Raji (cell line): ENCODE results near the gene MYO15A.
A peak's percentile ranks its signal among the peaks of the same experiment; 100 is the strongest.

Experiments
- POLR2A ChIP-seq: IDR thresholded peaks from 2 replicates; pipeline ENCODE4 v1.6.1; 2011; ENCODE audit warnings: low read depth, low read length, control low read depth; ENCODE audit not compliant: insufficient read depth

Gene MYO15A

DNA sequence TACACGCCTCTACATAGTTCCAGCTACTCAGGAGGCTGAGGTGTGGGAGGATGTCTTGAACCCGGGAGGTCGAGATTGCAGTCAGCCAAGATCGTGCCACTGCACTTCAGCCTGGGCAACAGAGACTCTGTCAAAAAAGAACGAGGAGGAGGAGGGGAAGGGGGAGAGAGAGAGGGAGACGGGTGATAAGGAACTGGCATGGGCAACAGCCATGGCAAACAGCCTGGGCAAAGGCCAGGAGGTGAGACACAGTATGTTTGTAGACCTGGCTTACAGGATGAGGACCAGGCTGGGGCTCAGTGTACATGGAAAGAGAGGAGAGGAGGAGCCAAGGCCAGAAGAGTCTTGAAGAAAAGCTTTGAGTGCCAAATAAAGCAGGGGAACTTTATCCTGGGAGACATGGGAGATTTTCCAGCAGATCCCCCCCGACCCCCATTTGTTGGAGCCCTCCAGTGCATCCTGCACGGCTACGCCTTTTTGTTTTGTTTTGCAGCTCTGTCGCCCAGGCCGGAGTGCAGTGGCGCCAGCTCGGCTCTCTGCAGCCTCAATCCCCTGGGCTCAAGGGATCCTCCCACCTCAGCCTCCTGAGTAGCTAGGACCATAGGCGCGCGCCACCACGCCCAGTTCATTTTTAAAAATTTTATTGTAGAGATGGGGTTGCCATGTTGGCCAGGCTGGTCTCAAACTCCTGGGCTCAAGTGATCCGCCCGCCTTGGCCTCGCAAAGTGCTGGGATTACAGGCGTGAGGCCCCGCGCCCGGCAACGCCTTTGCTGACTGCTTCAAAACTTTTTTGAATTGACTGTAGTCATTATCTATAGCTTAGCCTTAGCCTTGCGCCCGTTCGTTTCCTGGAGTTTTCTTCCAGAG, 73.8 kb downstream of the MYO15A start:
- no peak for TF ChIP-seq POLR2A

DNA sequence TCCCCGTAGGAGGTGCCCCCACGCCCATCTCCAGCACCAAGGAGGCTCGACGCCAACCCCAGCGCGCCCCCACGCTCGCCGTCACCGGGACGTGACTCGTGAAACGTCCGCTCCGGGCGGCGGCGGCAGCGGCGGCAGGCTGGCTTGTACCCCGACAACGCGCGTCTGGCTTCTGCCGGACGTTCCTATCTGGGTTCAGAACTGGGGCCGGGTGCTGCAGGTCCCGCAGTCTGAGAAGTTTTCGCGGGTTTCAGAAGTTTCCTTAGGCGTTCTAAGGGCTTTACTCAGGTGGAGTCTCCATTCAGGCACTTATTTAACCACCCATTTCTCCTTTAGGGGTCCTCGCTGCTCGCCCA, 74.4 kb downstream of the MYO15A start:
- peak; percentile 13 for TF ChIP-seq POLR2A

- TF ChIP-seq POLR2A = peak; percentile 65
Observed at GRCh38 chr17:18183334-18184142, 75.0 kb downstream of the MYO15A start, which contains the start of gene ALKBH5. Gene ALKBH5, plus strand, starts transcription at chr17:18183828. Its CDS starts 416 bp downstream, at chr17:18184244.

DNA sequence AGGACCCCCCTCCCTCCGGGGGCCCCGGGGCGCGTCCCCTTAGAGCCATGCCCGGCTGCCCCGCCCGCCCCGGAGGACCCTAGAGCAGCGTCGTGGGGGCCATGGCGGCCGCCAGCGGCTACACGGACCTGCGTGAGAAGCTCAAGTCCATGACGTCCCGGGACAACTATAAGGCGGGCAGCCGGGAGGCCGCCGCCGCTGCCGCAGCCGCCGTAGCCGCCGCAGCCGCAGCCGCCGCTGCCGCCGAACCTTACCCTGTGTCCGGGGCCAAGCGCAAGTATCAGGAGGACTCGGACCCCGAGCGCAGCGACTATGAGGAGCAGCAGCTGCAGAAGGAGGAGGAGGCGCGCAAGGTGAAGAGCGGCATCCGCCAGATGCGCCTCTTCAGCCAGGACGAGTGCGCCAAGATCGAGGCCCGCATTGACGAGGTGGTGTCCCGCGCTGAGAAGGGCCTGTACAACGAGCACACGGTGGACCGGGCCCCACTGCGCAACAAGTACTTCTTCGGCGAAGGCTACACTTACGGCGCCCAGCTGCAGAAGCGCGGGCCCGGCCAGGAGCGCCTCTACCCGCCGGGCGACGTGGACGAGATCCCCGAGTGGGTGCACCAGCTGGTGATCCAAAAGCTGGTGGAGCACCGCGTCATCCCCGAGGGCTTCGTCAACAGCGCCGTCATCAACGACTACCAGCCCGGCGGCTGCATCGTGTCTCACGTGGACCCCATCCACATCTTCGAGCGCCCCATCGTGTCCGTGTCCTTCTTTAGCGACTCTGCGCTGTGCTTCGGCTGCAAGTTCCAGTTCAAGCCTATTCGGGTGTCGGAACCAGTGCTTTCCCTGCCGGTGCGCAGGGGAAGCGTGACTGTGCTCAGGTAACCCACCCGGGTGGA, 75.8 kb downstream of the MYO15A start:
- no peak; the same call in 1 of the 2 replicates for TF ChIP-seq POLR2A

DNA sequence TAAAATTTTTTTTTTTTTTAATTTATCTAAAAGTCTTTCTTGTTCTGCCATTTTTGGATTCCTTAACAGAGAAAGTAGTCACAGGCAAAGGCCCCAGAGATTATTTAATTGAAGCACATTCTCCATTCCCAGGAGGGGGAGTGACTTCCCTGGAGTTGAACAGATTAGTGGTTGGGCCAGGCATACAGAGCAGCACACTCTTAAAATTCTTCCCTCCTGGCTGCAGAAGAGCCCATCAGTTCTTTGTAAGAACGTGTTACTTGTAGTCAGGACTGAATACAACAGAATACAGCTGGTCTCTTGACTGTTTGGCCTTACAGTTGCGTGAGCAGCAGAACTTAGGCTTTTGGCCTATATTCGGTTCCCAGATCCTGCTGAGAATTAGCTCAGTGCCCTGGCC, 76.8 kb downstream of the MYO15A start:
- TF ChIP-seq POLR2A = no peak

GRCh38 chr17:18185832-18186626, 77.5 kb downstream of the MYO15A start:
- TF ChIP-seq POLR2A = no peak

DNA sequence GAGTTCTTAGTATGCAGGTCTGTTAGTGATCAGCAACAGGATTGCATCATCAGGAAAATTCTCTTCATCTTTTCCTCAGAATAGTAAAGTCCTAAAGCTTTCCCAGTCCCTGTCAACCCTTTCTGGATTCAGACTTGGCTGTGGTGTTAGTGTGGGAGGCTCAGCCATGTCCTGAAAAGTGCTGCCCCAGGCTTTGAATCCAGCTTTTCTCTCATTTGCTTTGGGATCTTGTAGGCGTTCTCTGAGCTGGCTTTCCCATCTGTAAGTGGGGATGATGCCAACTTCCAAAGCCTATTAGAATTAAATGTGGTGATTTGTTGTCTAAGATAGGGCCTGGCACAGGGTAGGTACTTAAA, 78.0 kb downstream of the MYO15A start:
- no peak for TF ChIP-seq POLR2A

DNA sequence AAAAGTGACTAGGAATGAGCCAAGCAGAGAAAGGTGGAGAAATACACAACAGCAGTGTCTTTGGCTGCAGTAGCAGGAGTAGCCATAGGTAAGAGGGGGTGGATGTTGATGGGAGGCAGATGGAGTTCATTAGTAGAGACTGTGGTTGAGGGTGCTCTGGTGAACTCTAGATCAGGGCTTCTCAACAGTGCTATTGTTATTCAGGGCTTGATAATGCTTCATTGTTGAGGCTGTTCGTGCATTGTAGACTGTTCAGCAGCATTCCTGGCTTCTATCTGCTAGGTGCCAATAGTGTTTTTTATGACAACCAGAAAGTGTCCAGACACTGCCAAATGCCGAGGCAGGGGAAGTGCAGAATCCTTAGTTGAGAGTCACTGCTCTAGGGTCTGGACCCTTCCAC, 78.7 kb downstream of the MYO15A start:
- no peak for TF ChIP-seq POLR2A

DNA sequence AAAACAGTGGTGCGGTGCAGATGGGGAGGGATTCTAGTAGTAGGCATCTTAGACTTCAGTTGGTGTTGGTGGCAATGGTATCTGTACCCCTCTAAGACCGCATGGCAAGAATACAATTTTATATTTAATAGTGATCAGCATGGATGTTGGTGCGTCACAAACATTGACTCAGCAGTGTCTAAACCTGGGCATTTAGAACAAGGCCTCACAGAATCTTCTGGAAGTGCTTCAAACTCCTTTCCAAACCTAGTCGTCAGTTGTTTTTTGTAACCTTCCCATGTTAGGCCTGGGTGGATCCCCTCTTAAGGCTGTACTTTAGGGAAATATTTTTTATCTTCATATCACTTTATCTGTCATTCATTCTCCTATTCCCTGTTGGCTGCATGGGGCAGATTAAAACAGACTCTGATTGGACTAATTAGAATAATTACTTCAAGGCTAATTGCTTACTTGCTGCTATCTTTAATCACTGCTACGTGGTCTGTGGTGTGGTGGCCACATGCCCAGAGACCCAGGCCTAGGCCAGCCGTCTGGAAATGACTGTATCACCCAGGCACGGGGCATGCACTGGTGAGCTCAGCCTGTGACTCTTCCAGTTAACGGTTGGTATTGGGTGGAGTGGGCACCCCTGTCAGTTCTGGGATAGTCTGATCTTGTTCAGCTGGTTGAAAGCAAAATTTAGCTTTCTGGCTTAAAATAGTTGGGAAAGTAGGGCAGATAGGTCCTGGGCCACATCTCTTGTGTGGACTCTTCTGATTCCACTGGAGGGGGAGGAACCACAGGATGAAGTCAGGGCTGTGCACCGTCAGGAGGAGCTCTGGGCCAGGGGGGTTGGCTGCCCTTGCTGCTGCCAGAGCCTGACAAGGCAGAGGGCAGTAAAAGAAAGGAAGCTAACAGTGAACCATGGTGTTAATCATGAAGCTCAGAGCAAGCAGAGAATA, 79.5 kb downstream of the MYO15A start:
- no peak for TF ChIP-seq POLR2A

- TF ChIP-seq POLR2A = no peak
Observed at GRCh38 chr17:18190628-18191235, 82.2 kb downstream of the MYO15A start.

DNA sequence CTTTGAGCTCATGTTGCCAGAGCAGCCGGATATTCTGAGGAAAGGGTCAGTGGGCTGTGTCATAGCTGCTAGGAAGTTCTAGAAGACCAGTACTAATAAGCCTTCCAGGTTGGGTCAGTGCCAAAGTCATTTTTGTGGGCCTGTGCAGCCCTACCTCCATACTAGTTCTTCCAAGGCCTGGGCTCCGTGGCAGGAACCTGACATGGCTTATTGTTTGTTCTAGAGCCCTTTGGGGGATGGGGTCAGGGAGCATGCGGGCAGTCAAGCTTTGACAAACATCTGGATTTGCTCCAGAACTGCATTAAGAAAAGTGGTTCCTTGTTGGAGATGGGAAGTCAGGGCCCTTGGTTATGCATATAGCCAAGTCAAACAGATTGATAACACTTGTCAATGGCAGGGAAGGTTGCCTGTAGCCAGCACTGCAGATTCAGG, 82.7 kb downstream of the MYO15A start:
- TF ChIP-seq POLR2A = no peak

GRCh38 chr17:18191967-18192366, 83.4 kb downstream of the MYO15A start:
- no peak for TF ChIP-seq POLR2A

DNA sequence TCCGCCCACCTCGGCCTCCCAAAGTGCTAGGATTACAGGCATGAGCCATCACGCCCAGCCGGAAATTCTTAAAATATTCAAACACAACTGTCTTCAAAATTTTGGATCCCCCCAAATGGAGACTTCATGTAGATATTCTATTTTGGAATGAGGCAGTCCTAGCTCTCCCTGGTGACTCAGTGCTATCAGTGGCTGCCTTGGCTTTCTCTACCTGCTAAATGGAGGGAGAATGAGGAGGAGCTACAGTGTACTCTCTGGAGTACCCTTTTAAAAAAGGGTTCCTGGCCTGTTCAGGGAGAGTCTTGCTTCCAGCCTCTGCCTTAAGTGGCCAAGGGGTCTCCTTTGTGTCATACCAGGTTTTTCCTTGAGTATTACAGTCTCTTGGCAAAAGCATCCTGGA, 85.8 kb downstream of the MYO15A start:
- TF ChIP-seq POLR2A = no peak
